LoVo (cell line): ENCODE data around the gene TRIM38.
A peak's percentile ranks its signal among the peaks of the same experiment; 100 is the strongest.
"Not testable (repeated sequence)": the region's sequence is repeated elsewhere in the genome, so short reads cannot be mapped to it uniquely, and the experiment has no call there.

ENCODE experiments used
- DNase-seq: peaks from one replicate; pipeline ENCODE4 v3.0.0-alpha.2; 2016; ENCODE audit warnings: low spot score

Gene TRIM38

DNA sequence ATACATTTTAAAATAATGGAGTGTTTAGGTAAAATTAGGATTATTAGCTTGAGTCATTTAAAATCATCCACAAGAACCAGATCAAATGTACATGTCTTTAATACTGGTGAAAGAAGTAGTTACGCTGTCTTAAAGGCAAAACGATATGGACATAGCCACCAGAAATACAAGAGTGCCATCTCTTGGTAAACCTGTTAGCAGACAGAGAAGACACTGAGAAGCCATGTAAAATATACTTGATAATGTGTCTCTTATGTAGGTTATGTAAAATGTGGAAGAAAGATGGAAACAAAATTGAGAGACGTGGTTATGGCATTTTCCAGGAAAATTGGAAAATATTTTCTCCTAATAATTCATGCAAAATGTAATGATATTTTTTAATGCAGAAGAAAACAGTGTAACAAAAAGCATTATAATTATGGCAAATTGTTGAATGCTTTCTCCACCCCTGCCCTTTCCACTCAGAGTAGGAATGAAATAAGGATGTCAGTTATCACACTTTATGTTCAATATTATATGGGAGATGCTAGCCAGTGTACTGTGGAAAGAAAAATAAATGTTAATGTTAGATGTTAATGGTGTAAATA, 19.9 kb upstream of the TRIM38 start:
- DNase-seq: peak; percentile 27

DNA sequence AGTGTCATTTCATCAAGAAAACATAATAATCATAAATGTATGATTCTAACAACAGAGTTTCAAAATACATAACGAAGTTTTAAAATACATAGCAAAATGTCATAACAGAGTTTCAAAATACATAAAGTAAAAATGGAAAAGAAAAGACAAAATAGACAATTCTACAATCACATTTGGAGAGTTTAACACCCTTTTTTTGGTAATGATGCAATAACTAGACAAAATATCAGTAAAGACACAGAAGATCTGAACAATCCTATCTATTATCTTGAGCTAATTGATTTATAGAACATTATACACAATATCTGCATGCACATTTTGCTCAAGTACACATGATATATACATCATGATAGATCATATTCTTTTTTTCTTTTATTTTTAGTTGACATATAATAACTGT, 18.7 kb upstream of the TRIM38 start:
- DNase-seq: no peak

DNA sequence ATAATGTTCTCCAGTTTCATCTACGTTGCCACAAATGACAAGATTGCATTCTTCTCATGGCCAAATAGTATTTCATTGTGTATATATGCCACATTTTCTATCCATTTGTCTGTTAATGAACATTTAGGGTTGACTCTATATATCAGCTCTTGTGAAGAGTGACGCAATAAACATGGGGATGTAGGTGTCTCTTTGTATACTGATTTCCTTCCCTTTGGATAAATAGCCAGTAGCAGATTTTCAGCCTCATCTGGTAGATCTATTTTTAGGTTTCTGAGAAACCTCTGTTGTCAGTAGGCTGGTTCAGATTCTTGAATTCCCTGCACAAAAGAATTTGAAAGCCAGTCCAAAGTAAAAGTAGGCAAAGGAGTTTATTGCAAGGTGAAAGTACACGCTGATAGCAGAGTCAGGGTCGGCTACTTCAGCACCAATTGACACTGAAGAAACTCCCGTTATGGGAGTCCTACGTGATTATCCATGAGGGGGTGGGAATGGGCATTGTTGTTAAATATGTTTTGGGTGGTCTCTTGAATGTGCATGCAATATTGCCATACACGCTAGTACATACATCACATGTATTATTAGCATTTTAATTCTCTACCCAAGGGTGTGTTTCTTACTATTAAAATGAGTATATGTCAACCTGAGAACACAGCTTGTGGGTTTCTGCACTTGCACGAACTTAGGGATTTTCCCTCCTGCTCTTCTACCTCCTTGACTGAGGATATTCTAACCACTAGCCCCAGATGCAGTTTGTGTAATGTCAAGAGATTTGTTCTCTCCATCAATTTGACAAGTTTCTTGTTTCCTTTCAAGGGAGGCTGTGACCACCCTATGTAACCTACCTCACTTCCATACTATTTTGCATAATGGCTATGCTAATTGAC, 17.7 kb upstream of the TRIM38 start:
- DNase-seq: no peak

DNA sequence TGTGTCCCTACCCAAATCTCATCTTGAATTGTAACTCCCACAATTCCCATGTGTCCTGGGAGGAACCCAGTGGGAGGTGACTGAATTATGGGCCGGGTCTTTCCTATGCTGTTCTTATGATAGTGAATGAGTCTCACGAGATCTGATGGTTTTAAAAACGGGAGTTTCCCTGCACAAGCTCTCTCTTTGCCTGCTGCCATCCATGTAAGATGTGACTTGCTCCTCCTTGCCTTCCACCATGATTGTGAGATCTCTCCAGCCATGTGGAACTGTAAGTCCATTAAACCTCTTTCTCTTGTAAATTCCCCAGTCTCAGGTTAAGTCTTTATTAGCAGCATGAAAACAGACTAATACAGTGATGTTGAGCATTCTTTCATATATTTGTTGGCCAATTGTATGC, 16.9 kb upstream of the TRIM38 start:
- not testable (repeated sequence) for DNase-seq

DNA sequence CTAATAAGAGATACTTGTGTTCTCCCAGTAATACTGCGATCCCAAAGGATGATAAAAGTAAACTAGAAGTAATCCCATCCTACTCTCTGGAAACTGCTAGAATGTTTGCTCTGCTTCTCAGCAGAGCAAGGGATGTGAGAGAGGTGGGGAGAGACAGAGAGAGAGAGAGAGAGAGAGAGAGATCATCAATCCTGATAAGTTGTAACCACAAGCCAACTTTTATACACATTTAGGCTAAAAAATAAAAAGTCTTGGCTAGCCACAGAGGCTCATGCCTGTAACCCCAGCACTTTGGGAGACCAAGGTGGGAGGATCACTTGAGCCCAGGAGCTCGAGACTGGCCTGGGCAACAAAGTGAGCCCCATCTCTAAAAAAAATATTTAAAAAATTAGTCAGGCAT, 16.0 kb upstream of the TRIM38 start:
- DNase-seq: no peak

DNA sequence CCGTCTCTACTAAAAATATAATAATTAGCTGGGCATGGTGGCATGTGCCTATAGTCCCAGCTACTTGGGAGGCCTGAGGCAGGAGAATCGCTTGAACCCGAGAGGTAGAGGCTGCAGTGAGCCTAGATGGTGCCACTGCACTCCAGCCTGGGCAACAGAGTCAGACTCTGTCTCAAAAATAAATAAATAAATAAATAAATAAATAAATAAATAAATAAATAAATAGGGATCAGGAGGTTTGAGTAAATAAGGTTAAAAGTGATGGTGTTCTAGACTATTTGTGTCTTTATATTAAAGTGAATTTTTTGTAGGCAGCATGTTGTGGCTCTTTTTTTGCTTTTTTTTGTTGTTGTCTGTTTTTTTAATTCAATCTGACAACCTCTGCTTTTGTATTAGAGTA, 15.1 kb upstream of the TRIM38 start:
- not testable (repeated sequence) for DNase-seq

DNA sequence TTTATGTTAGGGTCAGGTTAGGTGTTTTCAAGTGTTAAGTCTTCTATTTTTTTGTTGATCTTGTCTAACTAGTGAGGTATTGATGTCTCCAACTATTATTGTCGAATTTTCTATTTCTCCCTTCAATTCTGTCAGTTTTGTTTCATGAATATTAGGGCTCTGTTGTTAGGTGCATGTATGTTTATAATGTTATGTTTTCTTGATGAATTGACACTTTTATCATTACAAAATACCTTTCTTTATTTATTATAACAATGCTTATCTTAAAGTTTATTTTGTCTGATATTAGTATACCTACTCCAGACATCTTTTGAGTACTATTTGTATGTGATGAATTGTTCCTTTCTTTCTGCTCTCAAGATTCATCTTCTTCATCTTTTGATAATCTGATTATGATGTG, 12.9 kb upstream of the TRIM38 start:
- DNase-seq: no peak

DNA sequence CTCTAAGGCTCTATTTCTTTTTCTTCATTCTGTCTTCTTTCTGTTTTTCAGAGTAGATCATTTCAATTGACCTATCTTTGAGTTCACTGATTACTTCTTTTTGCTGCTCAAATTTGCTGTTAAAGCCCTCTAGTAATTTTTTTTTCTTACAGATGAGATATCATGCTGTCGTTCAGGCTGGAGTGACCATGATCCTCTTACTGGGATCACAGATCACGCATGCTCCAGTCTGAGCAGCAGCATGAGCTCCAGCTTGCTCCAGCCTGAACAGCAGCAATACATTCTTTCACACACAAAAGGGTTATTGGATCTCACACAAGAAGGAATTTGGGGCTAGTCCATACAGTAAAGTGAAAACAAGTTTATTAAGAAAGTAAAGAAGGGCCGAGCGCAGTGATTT, 12.3 kb upstream of the TRIM38 start:
- no peak for DNase-seq

DNA sequence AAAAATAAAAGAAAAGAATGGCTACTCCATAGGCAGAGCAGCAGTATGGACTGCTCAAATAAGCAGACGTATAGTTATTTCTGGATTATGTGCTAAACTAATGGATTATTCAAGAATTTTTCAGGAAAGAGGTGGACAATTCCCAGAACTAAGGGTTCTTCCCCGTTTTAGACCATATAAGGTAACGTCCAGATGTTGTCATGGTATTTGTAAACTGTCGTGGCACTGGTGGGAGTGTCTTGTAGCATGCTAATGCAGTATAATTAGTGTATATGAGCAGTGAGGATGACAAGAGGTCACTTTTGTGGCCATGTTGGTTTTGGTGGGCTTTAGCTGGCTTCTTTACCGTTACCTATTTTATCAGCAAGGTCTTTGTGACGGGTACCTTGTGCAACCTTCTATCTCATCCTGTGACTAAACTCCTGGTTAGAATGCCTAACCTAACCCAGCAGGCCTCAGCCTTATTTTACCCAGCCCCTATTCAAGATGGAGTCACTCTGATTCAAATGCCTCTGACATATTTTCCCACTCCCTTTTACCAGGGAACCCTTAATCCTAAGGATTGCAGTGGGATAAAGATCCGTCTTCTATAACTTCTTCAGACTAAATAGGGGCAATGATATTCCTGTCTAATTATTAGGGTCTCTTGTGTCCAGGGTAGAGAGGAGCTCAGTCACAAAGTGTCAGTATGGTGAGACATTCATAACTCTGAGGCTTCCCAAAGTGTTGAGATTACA, 11.1 kb upstream of the TRIM38 start:
- no peak for DNase-seq

DNA sequence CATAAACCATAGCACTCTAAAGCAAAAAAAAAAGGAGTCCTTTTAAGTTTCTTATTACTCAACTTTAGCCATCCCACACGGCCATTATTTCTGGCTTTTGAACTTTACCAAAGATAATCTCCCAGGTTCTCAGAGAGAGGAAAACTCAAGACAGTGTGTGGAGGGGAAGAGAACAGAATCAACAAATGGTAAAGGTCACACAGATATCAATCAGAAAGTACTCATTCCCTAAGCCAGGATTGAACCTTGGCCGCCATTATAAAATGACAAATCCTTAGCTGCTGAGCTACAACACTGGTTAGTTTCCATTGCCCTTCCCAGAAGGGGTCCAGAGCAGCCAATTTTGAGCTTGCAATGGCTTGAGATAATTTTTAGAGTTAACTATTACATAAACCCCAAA, 10.1 kb upstream of the TRIM38 start:
- no peak for DNase-seq

DNA sequence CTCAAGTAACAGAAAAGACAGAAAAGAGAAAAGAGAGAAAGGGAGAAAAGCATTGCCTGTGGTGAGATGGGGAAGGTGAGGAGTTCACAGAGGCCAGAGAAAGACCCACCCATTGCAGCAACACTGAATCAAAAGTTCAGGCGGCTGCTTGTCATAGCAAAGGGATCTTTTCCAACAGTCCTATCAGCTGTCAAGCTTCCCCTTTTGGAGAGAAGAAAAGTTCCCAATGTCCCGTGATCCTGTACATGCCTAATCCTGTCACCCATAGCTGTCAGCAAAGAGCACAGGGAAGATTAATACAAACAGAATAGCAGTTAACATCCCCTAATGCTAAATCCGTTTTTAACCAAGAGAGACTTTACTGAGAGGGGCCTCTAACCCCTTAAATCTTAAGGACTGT, 8.9 kb upstream of the TRIM38 start:
- DNase-seq: no peak

DNA sequence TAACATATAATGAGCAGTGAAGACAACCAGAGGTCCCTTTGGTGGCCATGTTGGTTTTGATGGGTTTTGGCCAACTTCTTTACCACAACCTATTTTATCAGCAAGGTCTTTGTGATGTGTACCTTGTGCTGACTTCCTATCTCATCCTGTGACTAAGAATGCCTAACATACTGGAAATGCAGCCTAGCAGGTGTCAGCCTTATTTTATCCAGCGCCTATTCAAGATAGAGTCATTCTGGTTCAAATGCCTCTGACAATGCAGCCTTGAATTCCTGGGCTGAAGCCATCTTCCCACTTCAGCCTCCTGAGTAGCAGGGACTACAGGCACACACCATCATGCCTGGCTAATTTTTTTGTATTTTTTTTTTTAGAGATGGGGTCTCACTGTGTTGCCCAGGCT, 7.8 kb upstream of the TRIM38 start:
- no peak for DNase-seq

DNA sequence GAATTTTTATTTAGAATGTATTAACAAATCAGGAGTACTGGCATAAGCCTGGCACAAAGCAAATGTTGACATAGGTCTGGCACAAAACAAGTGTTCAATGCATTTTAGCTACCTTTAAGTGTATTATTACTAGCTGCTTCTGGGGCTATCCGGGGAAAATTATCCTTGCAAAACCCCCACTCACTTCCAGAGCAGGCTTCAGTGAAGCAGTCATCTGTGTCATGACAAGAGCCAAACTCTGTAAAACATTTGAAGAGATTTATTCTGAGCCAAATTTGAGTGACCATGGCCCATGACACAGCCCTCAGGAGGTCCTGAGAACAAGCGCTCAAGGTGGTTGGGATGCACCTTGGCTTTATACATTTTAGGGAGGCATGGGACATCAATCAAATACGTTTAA, 6.4 kb upstream of the TRIM38 start:
- DNase-seq: no peak

DNA sequence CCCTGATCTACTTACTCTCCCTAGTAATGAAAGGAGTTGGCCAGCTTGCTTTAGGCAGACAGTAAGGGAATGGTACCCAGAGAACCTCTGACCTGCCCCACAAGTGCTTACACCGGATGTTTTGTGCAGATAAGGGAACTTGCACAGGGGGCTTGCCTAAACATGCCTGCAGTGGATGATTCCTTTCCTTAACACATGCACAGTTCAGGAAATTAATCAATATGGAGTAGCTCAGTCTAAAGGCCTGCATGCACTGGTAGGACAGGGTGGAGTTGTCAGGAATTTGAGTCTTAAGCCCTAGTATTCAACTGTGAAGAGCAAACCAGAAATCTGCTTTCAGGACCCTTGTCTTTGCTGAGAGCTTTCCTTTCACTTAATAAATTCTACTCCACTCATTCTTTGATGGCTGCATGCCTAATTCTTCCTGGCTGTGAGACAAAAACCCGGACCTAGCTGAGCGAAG, 3.9 kb upstream of the TRIM38 start:
- no peak for DNase-seq

DNA sequence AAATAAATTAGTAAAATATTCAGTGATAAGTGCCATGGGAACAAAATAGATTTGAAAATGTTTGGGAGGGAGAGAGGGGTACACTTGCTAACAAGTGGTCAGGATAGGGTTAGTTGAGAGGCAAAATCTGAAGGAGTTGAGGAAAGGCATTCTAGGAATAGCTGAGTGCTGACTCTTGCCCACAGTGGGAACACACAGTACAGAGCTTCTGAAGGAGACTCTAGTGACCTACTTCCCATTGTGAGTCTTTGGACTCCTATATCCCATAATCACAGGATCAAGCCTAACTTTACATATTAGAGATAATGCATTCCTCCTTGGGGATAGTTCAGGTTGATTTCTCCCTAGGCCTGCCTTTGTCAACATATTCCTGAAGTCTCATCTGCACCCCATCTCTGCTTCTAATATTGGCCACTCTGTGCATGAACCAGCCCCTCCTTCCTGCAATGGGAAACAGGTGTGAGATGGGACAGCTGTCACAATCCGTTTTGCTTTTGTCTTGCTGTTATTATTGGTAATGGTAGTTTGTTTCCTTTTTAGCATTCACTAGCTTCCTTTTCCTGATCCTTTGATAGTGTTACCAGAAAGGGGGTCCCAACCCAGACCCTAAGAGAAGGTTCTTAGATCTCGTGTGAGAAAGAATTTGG, 2.6 kb upstream of the TRIM38 start:
- no peak for DNase-seq

DNA sequence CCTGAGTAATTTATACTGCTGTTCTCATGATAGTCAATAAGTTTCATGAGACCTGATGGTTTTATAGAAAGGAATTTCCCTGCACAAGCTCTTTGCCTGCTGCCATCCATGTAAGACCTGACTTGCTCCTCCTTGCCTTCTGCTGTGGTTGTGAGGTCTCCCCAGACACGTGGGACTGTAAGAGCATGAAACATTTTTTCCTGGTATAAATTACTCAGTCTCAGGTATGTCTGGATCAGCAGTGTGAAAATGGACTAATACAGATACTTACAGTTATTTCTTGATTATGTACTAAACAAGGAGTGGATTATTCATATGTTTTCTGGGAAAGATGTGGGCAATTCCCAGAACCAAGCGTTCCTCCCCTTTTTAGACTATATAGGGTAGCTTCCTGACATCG, 1.9 kb upstream of the TRIM38 start:
- DNase-seq: no peak

DNA sequence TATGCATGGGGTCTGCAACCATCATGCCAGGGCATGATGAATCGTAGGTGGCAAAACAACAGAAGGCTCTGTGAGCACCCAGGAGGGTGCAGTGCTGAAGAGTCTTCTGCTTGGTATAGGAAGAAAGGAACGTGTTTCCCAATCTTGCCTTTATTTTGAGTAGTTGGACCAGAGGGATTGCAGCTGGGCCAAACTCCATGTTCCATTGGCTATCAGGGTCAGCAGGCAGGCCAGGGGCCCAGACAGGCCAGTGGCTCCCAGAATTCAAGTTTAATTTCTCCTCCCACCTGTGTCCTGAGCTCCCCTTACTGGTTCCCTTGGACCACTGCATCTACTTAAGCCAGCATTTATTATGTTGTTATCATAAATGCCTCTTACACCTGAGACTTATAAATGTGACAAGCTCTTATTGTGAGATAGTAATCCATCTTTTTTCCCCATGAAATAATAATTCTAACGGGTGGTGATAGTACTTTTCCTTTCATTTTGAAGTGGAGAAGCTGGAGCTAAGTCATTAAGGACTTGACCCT, 918 bp upstream of the TRIM38 start:
- no peak for DNase-seq

DNA sequence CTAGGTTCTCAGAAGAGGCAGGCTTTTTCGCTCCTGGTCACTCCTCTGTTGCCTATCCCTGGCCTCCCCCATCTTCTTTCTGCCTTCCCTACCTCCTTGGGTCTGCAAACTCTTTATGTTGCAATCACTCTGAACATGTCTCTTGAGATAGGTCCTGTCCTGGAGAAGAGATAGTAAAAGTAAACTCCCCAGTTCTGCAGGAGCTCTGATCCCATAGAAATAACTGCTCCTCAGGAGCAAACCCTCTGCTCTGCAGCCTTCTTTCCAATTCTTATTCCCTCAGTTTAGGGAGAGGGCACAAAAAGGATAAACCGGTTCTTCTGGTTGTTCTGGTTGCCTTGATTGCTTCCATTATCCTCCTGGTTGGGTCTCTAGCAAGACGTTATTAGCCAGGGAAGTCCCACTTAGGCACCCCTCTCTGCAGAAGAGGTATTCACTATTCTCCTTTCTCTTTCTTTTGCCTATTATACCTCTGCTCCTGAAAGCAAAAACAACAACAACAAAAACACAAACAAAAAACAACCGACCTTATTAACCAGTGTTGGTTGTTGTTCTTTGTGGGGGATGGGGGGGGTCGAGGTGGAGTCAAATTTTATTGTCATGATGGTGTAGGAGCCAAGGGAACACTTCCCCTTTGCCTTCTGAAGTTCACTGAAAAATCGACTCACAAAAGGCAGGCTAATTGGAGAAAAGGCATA, 973 bp downstream of the TRIM38 start:
- DNase-seq: peak; percentile 50

DNA sequence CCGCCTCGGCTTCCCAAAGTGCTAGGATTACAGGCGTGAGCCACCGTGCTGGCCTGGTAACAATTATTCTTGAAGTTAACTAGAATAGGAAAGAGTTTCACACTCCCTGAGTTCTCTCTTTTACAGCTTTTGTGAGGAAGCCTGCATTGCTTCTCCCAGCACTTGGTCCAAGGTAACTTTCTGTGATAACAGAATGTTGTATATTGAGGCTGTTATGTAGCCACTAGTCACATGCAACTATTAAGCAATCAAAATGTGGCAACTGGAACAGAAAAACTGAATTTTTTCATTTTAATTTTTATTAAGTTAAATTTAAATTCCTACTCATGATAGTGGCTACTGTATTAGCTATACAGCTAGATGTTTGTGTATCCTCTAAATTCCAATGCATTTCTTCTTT, 2.5 kb downstream of the TRIM38 start:
- no peak for DNase-seq

DNA sequence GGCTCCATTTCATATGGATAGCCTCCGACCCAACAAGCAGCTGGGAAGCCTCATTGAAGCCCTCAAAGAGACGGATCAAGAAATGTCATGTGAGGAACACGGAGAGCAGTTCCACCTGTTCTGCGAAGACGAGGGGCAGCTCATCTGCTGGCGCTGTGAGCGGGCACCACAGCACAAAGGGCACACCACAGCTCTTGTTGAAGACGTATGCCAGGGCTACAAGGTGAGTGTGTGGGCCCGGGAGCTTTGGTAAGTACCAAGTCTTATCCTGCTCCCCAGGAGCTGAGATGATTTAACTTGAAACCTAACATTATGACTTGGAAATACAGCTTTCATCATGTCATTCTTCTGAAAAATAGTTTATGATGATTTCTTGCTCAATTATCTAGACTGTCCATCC, 4.1 kb downstream of the TRIM38 start:
- no peak for DNase-seq

DNA sequence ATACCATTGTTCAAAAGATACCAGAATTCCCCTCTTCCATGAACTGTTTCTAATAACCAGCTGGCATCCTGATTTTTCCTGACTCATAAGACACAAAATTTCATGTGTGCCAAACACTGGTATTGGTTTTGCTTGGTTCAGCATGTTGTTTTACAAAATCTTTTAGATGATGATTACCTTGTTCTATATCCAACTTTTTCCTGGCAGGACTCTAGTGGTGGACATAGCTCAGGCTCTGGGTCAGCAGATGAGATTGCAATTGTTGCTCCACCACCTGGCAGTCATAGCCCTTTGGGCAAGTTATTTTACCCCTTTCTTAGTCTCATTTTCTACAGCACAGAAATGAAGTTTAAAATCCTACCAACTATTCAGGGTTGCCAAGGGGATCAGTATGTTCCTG, 6.2 kb downstream of the TRIM38 start:
- no peak for DNase-seq
